Kidney epithelial cell (primary cell): ENCODE data around the gene ATF1. TPM values are rescaled to one million over a fixed set of nuclear protein-coding genes. Genes with fewer than 3 reads are reported as not detected.

Source experiments
- DNase-seq: peaks from one replicate; pipeline ENCODE4 v3.0.0-alpha.2; 2010; ENCODE audit warnings: low read depth
- H3K27me3 ChIP-seq: 2 replicates; pipeline ENCODE4 v1.6.0; 2011; ENCODE audit warnings: low read length; ENCODE audit not compliant: control insufficient read depth, insufficient read depth
- H3K36me3 ChIP-seq: 2 replicates; pipeline ENCODE4 v1.5.1; 2011; ENCODE audit warnings: low read length; ENCODE audit not compliant: control insufficient read depth, insufficient read depth
- H3K4me3 ChIP-seq: 2 replicates; pipeline ENCODE4 v1.5.1; 2011; ENCODE audit warnings: low read depth, mild to moderate bottlenecking, control low read depth, low read length
- total RNA-seq: library from RNA; depleted of rRNA; stranded (reverse); fragments of >200 nt; gene quantifications from 2 replicates; pipeline ENCODE4 v1.2.3, GENCODE V29; 2015
- TF ChIP-seq, protein P1 (sequence below): IDR thresholded peaks from 2 replicates; pipeline ENCODE4 v1.5.1; 2011; ENCODE audit warnings: mild to moderate bottlenecking, moderate library complexity, low read length, control low read depth, inconsistent platforms; ENCODE audit not compliant: insufficient read depth, poor library complexity, severe bottlenecking

The ATF1 gene
- 17.3 and 20.0 TPM in 2 replicates for total RNA-seq

DNA sequence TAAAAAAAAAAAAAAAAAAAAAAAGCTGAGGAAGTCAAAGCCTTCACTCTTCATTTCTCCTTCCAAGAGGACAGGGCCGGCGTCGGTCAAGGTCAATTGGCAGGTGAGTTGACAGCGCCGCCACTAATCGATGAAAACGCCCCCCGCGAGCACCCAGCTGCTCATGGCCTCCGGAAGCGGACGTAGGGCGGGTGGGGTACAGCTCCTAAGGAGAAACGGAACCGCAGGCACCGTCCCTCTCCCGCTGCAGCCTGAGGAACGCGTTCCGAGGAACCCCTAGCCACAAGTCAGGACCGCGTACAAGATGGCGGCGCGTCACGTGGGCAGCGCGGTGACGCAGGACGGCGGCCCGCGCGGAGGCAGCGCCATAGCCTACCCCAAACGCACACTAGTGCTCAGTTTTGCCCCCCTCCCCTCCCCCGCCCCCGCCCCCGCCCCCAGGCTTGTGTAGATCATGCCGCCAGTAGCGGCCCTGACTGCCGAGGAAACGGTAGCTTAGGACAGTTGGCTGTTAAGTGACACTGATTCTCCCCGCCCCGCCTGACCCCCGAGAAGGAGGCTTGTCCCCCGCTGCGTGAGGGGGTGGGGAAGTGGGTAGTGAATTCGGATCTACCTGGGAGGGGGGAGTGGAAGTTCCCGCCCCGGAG is at the start of gene ATF1:
Gene ATF1 (plus strand): TSS at position 463 of the 647 bp plus-strand sequence. CDS start 16,045 bp downstream, outside the sequence.
- peak; percentile 56 for DNase-seq
- no peaks in the 10 kb centered on the region for H3K36me3 ChIP-seq
- no peaks in the 10 kb centered on the region for H3K27me3 ChIP-seq
- TF ChIP-seq, protein P1, sequence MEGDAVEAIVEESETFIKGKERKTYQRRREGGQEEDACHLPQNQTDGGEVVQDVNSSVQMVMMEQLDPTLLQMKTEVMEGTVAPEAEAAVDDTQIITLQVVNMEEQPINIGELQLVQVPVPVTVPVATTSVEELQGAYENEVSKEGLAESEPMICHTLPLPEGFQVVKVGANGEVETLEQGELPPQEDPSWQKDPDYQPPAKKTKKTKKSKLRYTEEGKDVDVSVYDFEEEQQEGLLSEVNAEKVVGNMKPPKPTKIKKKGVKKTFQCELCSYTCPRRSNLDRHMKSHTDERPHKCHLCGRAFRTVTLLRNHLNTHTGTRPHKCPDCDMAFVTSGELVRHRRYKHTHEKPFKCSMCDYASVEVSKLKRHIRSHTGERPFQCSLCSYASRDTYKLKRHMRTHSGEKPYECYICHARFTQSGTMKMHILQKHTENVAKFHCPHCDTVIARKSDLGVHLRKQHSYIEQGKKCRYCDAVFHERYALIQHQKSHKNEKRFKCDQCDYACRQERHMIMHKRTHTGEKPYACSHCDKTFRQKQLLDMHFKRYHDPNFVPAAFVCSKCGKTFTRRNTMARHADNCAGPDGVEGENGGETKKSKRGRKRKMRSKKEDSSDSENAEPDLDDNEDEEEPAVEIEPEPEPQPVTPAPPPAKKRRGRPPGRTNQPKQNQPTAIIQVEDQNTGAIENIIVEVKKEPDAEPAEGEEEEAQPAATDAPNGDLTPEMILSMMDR: no peak
- peak within 1 kb of the TSS; percentile 93 for H3K4me3 ChIP-seq

DNA sequence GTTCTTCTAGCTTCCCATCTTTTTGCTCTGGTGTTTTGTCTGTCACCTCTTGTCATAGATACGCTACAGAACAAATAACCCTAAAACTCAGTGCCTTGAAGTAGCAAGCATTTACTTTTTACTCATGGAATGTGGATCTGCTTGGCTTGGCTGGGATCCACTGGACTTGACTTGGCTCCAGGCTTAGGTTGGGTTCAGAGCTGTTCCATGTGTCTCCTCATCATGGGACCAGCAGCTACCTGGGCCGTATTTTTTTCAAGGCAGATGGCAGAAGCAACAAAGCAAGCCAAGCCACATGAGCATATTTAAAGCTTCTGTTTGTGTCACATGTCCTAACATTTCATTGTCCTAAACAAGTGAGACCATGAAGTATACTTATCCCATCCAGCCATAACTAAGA is 48.7 kb upstream of the ATF1 start:
- no peaks in the 10 kb centered on the region for H3K27me3 ChIP-seq
- no peak for DNase-seq
- TF ChIP-seq, protein P1: no peak
- H3K36me3 ChIP-seq: no peaks in the 10 kb centered on the region
- H3K4me3 ChIP-seq: no peak overlapping the region

DNA sequence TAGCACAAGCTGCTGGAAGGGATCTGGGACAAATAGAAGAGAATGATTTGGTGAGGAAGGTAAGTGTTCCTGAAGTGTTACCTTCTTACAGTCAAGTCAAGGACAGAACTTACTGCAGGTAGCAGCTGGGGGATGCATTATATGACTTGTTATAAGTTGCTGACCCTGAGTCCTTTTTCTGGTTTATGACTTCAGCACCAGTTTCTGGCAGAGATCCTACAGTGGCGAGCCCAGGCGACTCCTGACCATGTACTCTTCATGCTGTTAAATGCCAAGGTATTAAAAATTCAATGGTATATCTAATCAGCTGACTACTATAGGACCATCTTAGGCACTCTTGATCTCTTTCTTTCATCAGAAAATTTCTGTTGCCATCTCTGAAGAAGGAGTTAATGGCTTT is 45.1 kb upstream of the ATF1 start:
- H3K27me3 ChIP-seq: no peaks in the 10 kb centered on the region
- H3K36me3 ChIP-seq: no peaks in the 10 kb centered on the region
- TF ChIP-seq, protein P1: no peak
- H3K4me3 ChIP-seq: no peak overlapping the region
- no peak for DNase-seq

DNA sequence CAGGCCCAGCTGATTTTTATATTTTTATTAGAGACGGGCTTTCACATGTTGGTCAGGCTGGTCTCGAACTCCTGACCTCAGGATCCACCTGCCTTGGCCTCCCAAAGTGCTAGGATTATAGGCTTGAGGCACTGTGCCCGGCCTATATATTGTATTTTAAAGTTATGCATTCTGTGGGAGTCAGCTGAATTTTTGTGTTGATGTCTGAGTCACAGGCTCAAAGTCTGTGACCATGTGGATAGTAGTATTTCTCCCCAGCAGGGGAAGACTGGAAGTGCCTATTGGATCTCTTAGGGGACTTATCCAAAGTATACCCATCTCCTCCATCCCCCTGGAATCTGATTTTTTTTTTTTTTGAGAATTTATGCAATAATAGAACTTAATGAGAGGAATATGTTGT is 43.8 kb upstream of the ATF1 start:
- Histone ChIP-seq H3K27me3 (no peaks in the 10 kb centered on the region), H3K36me3 (no peaks in the 10 kb centered on the region), H3K4me3 (no peak overlapping the region)
- TF ChIP-seq, protein P1: no peak
- no peak for DNase-seq

DNA sequence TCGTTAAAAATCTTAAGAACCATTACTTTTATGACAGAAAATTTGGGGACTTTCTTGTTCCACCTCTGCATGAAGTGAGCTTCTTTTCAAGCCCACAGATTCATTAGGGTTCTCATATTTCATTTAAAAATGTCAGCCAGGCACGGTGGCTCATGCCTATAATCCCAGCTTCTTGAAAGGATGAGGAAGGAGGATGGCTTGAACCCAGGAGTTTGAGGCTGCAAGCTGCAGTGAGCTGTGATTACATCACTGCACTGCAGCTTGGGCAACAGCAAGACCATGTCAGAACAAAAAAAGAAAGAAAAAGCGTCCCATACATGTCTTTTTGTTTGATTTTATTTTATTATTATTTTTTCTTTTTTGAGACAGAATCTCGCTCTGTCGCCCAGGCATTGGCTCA is 43.4 kb upstream of the ATF1 start:
- no peaks in the 10 kb centered on the region for H3K36me3 ChIP-seq
- H3K4me3 ChIP-seq: no peak overlapping the region
- TF ChIP-seq, protein P1: no peak
- H3K27me3 ChIP-seq: no peaks in the 10 kb centered on the region
- no peak for DNase-seq

DNA sequence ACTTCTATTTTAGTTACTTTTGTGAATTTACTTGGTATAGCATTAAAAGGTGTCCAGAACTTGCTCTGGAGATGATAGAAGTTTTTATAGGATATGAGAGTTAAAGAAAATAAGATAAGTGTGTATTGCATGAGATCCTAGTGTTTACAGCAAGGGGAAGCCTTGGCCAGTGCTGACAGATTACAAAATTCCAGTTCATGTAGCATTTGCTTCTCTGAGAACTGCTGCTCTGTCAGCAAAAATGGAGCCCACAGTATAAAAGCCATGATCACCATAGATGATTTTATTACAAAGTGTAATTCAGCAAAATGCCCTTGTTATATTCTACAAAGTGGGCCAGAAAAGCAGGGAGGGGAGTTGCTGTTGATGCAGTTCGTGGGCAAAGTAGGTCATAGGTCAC is 40.0 kb upstream of the ATF1 start:
- Histone ChIP-seq H3K36me3 (peaks cover 2% of the 10 kb centered on the region), H3K27me3 (no peaks in the 10 kb centered on the region), H3K4me3 (no peak overlapping the region)
- TF ChIP-seq, protein P1: no peak
- DNase-seq: no peak
